ENCODE measurements around the gene KLC1. TPM values are rescaled to one million over a fixed set of nuclear protein-coding genes. Genes with fewer than 3 reads are reported as not detected.

The KLC1 gene
- polyA plus RNA-seq, 4 donors: 88.0 to 99.8 (median 92.7) TPM

DNA sequence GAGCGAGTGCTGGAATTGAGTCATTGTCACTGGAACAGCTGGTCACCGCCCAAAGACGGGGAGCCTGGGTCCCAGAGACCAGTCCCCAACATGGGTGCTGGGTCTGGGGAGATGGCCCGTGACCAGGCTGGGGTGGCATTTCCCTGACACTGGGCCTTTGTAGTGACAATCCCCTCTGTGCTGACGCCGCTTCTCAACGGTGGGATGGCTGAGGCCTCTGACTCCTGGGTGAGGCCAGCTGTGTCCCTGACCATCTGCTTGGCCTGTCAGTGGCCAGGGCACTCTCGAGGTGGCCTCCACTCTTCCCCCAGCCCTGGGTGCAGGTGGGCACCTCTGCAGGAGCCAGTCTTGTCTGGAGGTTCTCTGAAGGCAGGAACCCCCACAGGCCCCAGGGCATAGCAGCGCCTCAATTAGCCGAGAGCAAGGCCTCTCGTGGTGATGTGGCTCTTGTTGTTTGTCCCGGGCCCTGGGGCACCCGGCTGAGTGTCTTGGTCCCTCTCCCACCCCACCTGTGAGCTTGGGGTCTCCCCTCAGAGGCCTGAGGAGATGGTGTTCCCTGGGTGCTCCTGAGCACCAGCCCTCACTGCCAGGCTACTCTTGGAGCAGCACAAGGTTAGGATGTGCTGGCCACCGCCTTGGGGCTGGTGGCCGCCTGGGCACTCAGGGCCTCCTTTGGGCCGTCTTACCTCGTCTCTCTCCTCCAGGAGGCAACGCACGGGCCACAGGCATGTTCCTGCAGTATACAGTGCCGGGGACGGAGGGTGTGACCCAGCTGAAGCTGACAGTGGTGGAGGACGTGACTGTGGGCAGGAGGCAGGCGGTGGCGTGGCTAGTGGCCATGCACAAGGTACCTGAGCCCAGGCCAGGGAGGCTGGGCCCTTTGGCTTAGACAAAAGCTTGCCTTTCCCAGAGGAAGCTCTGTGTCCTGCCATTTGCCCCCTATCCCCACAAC, 103.2 kb downstream of the KLC1 start:
- DNase-seq (ENCODE audit: low read depth in 4 of 4, low spot score in 3 of 4): no peak

DNA sequence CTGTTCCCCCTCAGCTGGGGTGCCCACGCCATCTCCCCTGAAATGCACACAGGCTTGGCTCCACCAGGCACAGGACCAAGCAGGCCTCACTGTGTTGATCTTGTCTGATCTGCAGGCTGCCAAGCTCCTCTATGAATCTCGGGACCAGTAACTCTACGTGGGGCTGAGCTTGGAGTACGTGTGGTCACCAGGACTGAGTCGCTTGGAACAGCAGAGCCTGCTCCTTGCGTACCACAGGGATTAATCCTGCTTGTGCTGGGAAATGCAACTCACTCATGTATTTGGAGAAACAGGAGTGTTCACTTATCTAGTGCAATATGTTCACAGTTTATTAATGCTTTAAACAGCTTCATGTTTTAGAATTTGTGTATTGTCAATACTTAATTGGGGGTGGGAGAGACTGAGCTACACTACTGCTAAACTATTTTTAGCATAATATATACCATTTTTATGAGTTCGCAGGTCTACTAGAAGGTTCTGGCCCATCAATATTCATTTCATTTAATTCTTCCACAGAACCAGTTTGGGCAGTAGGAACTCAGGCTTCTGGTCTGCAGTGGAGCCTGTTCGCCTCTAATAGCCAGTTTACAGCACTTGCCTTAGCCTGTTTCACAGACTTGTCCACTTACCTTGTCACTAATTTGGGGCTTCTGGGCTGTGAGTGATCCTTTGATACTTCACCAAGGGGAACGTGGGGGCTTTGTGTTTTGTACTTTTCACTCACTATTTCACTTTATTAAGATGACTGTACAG, 104.0 kb downstream of the KLC1 start:
- DNase-seq (ENCODE audit: low read depth in 4 of 4, low spot score in 3 of 4): no peak

DNA sequence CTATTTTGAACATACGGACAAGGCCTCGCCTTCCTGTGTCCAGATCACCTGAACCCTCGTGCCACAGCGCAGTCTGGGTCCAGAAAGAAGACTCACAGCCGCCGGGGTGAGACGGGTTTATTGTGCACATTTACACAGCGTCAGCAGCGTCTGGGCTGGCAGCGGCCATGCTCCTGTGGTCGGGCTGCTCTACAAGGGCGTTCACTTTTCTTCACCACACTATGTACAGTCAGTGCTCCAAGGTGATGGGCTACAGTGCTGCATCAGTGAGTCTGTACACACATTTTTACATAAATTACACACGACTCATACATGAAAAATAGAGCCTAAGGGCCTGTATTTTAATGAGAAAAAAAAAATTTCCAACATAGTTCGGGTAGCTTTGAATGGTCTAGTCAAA, 104.6 kb downstream of the KLC1 start:
- DNase-seq (ENCODE audit: low read depth in 4 of 4, low spot score in 3 of 4): no peak

DNA sequence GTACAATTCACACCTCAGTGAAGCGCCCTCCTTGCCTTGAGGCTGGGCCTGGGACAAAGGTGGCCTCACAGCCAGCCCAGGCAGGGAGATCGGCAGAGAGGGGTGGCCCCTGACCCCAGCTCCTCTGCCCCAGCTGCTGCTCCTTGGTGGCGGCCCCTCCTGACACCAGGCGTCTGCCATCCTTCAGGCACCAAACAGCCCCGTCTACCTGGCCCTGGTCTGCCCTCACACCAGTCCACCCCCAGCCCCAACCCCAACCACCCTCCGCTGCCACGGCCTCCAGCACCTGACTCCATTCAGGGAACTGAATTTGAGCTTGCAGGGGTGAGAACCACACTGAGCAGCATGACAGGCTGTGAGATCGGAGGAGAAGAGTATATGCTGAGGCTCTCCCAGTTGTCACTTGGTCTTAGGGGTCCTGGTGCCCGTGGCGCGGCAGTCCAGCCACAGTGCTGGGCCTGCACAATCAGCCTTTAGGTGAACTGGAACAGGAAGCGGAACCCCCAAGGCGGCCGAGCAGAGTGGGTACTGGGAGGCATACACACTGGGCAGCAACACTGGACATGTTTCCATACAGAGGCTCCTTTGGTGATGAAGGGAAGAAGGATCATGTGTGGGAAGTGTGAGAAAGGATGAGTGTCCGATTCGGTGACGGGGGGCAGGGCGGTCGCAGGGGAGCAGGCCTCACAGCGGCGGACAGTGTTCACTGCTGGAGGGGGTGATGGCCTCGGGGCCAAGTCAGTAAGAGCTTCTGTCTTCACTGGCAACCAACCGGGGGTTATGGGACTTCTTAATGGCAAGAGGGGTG, 105.3 kb downstream of the KLC1 start:
- no peak for DNase-seq (ENCODE audit: low read depth in 4 of 4, low spot score in 3 of 4)

DNA sequence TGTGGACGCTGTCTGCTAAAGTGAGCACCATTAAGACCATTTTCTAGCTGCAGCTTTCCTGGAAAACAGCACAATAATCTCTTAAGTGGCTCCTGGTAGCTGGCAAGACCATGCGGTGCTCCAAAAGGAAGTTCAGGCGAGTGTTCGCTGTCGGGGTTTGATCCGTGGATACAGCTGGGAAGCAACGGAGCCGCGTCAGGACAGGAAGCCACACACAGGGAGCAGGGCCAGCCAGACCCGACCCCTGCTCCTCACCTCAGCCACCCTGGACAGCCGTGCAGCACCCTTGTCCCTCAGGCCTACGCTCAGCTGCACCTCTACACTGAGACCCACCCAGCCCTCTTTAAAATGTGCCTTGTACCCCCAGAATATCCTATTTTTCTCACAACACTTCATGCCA, 106.0 kb downstream of the KLC1 start:
- DNase-seq (ENCODE audit: low read depth in 4 of 4, low spot score in 3 of 4): no peak

DNA sequence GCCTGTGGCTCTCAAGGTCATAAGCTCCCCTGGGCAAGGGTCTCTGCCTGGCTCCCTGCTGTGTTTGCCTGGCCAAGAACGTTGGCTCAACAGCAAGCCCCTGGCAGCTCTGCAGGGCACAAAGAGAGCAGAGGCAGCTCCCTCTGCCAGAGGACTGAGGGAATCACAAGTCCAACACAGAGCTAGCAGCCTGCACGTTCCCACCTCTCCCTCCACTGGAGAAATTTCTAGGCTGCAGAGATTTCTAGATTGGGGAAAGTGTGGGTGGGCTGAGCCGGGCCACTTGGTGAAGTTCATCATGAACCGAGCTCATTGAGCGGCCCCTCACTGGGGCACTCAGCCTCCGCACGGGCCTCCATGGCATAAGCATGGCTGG, 106.4 kb downstream of the KLC1 start:
- DNase-seq (ENCODE audit: low read depth in 4 of 4, low spot score in 3 of 4): no peak

DNA sequence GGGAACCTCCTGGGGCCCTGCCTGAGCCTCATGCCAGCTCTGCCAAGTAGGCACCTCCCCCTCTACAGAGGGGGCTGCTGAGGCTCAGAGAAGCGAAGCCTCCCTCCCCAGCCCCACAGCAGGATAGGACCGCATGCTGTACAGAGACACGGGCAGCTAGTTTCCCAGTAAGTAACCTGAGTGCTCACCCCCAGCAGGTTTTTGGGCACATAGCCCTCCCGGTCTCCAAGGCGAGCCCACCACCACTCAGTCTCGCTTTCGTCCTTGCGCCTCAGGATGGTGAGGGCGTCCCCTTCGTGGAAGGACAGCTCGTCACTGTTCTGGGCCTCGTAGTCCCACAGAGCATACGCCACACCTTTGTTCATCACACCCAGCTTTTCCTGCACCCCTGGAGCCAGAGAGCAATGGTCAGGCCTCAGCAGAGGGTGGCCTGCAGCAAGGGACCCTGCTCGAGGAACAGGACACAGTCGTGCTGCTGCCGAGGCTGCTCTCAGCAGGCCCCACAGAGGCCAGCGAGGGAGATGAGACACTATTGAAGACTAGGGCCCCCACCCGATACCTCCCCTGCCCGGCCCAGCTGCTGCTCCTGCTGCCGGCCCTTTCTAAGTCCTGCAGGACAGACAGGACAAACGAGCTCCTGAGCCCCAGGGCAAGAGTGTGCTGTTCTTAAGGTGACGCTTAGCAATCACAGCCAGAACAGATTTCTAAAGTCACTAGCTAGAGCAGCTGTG, 107.0 kb downstream of the KLC1 start:
- no peak for DNase-seq (ENCODE audit: low read depth in 4 of 4, low spot score in 3 of 4)

DNA sequence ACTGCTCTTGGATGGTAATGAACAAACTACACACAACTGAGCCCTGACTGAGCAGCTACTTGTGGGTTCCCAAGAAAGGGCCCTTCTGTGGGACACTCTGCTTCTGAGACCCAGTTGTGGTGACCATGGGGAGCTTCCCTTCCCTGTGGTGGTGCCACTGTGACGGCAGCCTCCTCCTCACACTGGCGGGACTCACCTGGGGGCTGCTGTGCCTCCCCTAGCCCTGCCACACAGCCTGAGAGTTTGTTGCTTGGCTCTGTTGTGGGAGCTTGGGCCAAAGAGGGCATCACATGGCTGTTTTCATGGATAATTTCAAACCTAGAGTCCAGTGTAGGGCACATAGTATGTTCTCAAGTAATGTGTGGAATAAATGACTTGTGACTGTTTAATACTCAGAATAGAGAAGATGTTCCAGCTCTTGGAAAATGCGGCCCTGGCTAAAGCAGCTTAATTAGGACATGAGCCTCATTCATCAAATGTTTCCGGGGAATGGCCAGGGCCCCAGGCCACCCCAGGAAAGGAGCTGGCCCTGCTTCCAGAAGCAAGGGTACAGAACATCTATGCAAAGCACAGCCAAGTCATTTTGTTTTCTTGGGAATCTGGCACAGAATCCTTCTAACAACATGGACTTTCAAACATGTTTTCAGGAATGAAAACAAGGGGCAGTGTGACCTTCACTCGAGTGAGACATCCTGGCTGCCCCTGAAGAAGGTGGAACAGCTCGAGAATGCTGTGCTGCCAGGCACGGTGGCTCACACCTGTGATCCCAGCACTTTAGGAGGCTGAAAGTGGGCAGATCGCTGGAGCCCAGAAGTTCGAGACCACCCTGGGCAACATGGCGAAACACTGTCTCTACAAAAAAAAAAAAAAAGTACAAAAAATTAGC, 107.8 kb downstream of the KLC1 start:
- no peak for DNase-seq (ENCODE audit: low read depth in 4 of 4, low spot score in 3 of 4)

- no peak for DNase-seq (ENCODE audit: low read depth in 4 of 4, low spot score in 3 of 4)
These were observed 108.5 kb downstream of the KLC1 start for GRCh38 chr14:103737432-103738045.

- DNase-seq (ENCODE audit: low read depth in 4 of 4, low spot score in 3 of 4): no peak
These were observed 109.2 kb downstream of the KLC1 start for GRCh38 chr14:103738166-103738565.

DNA sequence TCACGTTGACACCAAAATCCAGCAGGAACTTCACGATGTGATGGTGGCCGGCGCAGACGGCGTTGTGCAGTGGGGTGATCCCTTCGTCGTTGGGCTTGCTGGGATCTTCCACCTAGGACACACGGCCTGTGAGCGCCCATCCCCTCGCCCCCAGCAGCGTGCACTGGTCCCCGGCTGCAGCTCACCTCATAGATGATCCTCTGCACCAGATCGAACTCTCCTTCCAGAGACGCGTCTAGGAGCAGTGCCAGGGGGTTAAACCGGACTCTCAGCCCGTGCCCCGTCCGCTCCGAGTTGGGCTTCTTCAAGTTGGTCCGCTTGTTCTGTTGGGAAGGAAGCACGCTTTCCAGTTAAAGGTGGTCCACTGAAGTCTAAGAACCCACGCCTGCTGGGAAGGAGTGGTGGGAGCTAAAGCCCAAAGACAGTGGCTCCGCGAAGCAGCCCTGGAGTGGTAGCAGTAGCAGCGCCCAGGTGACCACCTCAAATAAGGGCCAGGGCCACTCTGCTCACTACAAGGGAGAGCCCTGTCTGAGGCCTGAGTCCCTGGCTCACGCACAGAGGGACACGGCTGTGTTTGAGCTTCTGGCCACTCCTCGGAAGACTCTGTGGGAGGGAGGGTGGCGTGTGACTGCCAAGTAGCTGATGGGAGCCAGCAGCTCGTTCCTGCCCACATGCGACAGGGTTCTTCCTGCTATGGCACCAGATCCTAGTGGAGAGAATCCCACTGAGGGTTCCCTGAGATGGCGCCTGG, 109.9 kb downstream of the KLC1 start:
- no peak for DNase-seq (ENCODE audit: low read depth in 4 of 4, low spot score in 3 of 4)

DNA sequence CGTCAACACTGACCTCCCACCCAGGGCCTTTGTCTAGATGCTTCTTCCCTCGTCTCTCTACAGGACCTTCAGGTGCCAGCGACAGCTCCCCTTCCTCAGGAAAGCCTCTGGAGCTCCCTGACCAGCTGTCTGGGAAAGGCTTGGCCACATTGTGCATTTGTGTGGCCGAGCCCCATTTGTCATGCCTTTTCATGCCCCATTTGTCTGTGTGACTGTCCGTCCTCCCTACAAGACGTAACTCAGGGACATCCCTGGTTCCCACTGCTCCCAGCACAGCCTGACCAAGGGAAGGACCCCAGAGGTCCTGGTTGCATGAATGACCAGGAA, 110.4 kb downstream of the KLC1 start:
- no peak for DNase-seq (ENCODE audit: low read depth in 4 of 4, low spot score in 3 of 4)

GRCh38 chr14:103739793-103740501, 110.9 kb downstream of the KLC1 start:
- DNase-seq (ENCODE audit: low read depth in 4 of 4, low spot score in 3 of 4): no peak

DNA sequence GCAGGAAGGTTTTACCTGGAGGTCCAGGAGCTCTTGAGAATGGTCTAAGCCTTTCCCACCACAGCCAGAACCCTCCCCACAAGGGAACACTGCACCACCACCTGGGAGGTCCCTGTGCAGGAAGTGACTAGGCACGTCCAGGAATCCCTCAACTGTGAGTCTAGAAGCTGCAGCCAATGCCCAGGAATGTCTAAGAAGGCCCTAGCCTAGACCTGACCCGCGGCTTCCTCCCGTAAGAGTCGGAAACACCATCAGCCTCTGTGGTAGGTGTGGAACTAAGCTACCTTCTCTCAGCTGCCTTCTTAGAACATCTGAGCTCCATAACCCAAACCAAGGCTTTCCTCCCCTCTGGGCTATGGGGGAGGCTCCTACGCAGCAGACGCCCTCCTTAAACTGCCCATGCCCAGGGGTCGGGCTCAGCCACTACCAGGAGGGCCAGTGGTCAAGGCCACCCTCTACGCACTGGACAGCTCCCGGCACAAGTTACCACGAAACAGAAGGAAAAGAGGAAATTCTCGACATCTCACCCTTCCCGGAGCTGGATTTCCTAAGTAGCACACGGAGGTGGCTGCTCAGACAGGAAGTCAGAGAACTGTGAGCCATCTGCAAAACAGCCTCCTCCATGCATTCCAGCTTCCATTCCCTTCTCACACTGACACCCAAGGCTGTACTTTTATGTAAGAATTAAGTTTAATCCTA, 112.1 kb downstream of the KLC1 start:
- DNase-seq (ENCODE audit: low read depth in 4 of 4, low spot score in 3 of 4): no peak

DNA sequence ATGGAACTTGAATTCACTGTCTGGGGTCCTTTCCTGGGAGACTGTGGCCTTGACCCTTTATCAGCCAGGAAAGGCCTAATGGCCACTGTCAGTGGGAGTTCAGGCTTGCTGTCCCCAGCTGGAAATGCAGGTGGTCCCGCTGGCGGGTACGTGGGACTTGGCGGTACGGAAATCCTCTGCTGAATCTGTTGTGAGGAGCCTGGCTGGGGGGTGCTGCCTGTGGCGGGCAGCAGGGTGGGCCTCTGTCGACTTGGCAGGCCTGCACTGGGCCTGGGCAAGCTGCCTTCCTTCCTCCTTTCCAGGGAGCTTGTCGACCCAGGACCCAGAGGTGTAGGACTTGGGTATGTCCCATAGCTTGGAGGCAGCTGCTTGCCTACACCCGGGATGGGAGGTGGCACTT, 112.9 kb downstream of the KLC1 start:
- no peak for DNase-seq (ENCODE audit: low read depth in 4 of 4, low spot score in 3 of 4)

GRCh38 chr14:103742499-103743255, 113.7 kb downstream of the KLC1 start:
- DNase-seq (ENCODE audit: low read depth in 4 of 4, low spot score in 3 of 4): no peak
